HG02840 (cell line): ENCODE data around the gene IP6K1.

Experiments used
- ATAC-seq: cut with Tn5 transposase; IDR thresholded peaks from one replicate; pipeline ENCODE4 v1.9.1; 2021; ENCODE audit warnings: mild to moderate bottlenecking, moderate library complexity, moderate number of reproducible peaks; ENCODE audit not compliant: unreplicated experiment, low FRiP score

Gene IP6K1

DNA sequence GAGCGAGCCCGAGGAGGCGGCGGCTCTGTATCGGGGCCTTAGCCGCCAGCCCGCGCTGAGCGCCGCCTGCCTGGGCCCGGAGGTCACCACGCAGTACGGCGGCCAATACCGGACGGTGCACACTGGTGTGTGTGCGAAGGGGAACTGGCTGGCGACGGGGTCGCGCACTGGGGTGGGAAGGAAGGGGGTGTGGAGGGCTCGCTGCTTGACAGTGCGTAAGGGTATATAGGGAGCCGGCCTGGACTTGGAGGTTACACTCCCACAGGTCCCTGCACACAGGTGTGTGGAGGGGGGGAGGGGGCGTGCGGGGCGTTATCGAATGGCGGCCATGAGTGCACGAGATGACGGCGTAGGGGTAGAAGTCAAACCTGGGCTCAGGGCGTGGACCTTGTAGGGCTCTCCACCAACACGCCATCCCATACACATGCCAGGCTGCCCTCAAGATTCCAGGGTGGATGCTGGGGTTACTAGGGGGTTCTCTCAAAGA, 111.8 kb downstream of the IP6K1 start:
- peak; percentile 23 for ATAC-seq
